ENCODE measurements around the gene YAP1. TPM values are rescaled to one million over a fixed set of nuclear protein-coding genes. Genes with fewer than 3 reads are reported as not detected.

YAP1 gene
- total RNA-seq, 4 donors from 2014 or later, result 97.0 to 177 (median 142) TPM

DNA sequence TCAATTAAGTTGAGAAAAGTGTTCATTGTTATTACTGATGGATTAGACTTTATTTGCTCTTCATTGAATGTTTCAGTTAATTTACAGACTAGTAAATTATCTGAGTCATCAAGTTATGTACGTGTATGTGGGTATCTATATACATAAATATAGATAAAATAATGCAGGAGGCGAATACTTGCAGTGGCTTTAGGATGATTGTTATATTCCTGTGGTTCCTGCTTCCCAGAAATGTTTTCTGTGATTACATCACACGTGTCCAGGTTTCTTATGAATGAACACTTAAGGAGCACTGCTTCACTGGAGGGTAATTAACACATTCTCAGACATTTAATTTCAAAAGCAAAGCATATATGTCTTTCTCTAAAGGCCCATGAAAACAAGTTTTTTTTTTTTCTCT lies 28.4 kb downstream of the YAP1 start:
- intact Hi-C loops (cut with DNase I), result no loop called here
- WGBS, 2 donors, result 22 to 32% methylated on average over 3 of the region's 3 CpGs
- DNase-seq, result no peak

DNA sequence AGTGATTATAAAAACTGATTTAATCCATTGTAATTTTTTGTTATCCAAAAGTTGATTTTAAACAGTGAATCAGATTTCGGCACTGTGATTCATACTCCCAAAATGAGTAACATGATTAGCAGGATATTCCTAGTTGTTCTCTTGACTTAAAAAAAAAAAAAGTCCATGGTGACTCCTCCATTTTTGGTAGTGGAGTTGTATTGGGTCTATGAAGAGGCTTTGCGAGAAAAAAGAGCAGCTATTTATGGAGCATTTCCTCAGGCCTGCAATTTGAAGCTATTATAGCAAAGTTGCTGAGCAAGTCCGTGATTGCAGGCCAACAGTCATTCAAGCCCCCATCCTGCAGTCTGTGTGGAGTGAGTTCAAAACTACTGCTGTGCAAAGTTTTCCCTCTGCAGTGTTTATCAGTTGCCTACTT lies 28.8 kb downstream of the YAP1 start:
- intact Hi-C loops (cut with DNase I), result no loop called here
- DNase-seq, result no peak
- H3K36me3 ChIP-seq, result peaks cover 0 to 7% (median 0%) of the 10 kb centered on the region in 3 donors
- no peaks in the 10 kb centered on the region for H3K9me3 ChIP-seq
- WGBS, 2 donors, result 11 to 18% methylated on average over 3 of the region's 3 CpGs
- peak overlapping the region in 1 of 4 donors; percentile 6 for H3K4me3 ChIP-seq
- no peak for TF ChIP-seq POLR2A (IDR thresholded peaks at IDR 0.05)
- TF ChIP-seq, protein P1, sequence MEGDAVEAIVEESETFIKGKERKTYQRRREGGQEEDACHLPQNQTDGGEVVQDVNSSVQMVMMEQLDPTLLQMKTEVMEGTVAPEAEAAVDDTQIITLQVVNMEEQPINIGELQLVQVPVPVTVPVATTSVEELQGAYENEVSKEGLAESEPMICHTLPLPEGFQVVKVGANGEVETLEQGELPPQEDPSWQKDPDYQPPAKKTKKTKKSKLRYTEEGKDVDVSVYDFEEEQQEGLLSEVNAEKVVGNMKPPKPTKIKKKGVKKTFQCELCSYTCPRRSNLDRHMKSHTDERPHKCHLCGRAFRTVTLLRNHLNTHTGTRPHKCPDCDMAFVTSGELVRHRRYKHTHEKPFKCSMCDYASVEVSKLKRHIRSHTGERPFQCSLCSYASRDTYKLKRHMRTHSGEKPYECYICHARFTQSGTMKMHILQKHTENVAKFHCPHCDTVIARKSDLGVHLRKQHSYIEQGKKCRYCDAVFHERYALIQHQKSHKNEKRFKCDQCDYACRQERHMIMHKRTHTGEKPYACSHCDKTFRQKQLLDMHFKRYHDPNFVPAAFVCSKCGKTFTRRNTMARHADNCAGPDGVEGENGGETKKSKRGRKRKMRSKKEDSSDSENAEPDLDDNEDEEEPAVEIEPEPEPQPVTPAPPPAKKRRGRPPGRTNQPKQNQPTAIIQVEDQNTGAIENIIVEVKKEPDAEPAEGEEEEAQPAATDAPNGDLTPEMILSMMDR (IDR thresholded peaks at IDR 0.05), result no peak
- H3K4me1 ChIP-seq, result peaks cover 9 to 56% (median 15%) of the 10 kb centered on the region in 3 donors
- H3K27ac ChIP-seq, result peak overlapping the region; percentile 30 to 75 (median 38)
- no peaks in the 10 kb centered on the region for H3K27me3 ChIP-seq

More for the DNA sequence above, 28.4 kb downstream of the YAP1 start:
- H3K27me3 ChIP-seq, result no peaks in the 10 kb centered on the region
- H3K36me3 ChIP-seq, result peaks cover 0 to 7% (median 0%) of the 10 kb centered on the region in 3 donors
- peak overlapping the region; percentile 30 to 75 (median 38) for H3K27ac ChIP-seq
- H3K9me3 ChIP-seq, result no peaks in the 10 kb centered on the region
- no peak overlapping the region for H3K4me3 ChIP-seq
- TF ChIP-seq, protein P1 (IDR thresholded peaks at IDR 0.05), result no peak
- no peak for TF ChIP-seq POLR2A (IDR thresholded peaks at IDR 0.05)
- H3K4me1 ChIP-seq, result peaks cover 5 to 52% (median 13%) of the 10 kb centered on the region in 3 donors

DNA sequence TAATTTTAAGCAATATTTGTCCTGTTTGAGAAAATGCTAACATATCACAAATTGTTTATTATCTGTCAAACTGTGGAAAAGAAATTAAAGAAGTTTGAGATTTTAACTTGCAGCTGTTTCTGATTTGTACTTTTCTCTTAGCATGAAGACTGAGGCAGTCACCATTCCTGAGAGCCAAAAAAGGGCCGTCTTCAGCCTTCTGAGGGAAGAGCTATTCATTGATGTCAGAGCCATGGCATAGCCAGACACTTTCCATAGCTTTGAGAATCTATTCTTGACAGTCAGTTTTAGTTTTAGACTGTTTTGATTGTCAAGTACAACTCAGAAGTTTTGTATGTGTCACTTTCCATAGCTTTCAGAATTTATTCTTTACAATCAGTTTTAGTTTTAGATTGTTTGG lies 32.1 kb downstream of the YAP1 start:
- Histone ChIP-seq H3K4me3 (no peak overlapping the region), H3K27ac (peak overlapping the region in 3 of 4 donors; percentile 1 to 75 (median 36)), H3K4me1 (peaks cover 23 to 87% (median 26%) of the 10 kb centered on the region in 3 donors), H3K36me3 (no peaks in the 10 kb centered on the region), H3K27me3 (no peaks in the 10 kb centered on the region), H3K9me3 (no peaks in the 10 kb centered on the region)
- TF ChIP-seq, protein P1 (IDR thresholded peaks at IDR 0.05), result no peak
- TF ChIP-seq POLR2A (IDR thresholded peaks at IDR 0.05), result no peak
- no peak for DNase-seq
- intact Hi-C loops (cut with DNase I), result no loop called here
- 36 to 67% methylated on average over 1 of the region's 1 CpG for WGBS, 2 donors

DNA sequence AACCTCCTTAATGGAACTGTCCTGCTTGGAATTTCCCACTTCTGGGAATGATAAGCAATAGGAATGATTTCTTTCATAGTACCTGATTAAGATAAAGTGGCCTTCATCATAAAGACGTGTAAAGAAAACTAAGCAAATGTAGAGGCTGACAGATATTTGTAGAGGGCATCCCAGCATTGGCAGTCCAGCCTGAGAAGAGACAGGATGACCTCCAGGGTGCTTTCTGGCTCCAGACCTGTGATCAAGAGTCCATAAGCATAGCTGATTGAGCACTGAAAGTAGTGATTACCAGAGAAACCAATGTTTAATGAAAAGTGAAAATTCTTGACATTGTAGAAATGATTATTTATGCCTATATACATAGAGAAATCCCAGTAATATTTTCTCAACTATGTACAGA lies 33.6 kb downstream of the YAP1 start:
- Histone ChIP-seq H3K9me3 (no peaks in the 10 kb centered on the region), H3K4me1 (peaks cover 23 to 92% (median 26%) of the 10 kb centered on the region in 3 donors), H3K27ac (peak overlapping the region in 3 of 4 donors; percentile 40 to 75 (median 51)), H3K36me3 (no peaks in the 10 kb centered on the region), H3K4me3 (no peak overlapping the region), H3K27me3 (no peaks in the 10 kb centered on the region)
- intact Hi-C loops (cut with DNase I), result no loop called here
- 46 to 53% methylated on average over 1 of the region's 1 CpG for WGBS, 2 donors
- TF ChIP-seq, protein P1 (IDR thresholded peaks at IDR 0.05), result no peak
- no peak for TF ChIP-seq POLR2A (IDR thresholded peaks at IDR 0.05)
- DNase-seq, result no peak

DNA sequence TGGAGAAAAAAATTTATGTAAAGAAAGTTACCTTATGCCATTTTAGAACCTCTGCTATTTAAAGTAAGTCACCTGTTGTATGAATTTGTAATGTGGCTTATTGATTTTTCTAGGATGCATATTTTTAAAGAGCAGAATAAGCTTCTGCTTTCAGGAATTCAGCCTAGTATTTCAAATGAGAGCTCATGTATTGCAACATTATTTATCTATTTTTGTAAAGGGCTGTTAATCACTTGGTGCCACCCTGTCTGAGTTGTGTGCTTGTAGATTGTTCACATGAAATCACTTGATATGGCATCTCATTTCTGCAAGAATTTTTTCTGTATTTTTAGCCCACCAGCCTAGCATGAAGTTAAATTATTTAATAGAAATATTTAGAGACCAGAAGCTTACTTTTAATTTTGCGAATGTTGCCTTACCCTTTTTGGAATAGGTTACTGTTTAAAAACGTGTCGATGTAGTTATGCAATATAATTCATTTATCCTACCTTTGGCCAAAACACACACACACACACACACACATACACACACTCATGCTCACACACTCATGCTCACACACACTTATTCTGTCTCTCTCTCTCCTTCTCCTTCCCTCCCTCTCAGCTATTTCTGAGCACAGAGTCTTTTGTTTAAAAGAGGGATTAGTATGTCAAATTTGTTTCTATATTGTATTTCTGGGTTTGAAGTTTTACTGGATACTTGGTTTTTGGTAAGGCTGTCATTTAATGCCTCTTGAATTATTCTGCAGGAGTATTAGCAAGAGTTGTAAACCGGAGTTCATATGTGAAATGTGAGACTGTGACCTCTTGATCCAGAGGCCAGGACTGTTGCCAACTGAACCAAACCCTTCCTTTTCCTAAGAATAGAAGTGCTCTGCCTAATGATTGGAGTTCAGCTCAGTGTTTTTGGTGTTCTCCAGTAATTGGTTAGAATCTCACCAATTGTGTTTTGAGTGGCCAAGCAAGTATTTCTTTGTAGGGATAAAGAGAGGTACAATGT lies 34.4 kb downstream of the YAP1 start:
- no peaks in the 10 kb centered on the region for H3K9me3 ChIP-seq
- no peak overlapping the region for H3K4me3 ChIP-seq
- no peak for DNase-seq
- intact Hi-C loops (cut with DNase I), result no loop called here
- TF ChIP-seq POLR2A (IDR thresholded peaks at IDR 0.05), result no peak
- TF ChIP-seq, protein P1 (IDR thresholded peaks at IDR 0.05), result no peak
- H3K36me3 ChIP-seq, result no peaks in the 10 kb centered on the region
- no peaks in the 10 kb centered on the region for H3K27me3 ChIP-seq
- peaks cover 16 to 92% (median 22%) of the 10 kb centered on the region in 3 donors for H3K4me1 ChIP-seq
- WGBS, 2 donors, result 23 to 27% methylated on average over 4 of the region's 4 CpGs
- H3K27ac ChIP-seq, result peak overlapping the region in 3 of 4 donors; percentile 51 to 75 (median 56)

Data from esophagus squamous epithelium (tissue), 5 donors.